ENCODE results near the gene DNAAF1.
"Not testable (repeated sequence)": the region's sequence is repeated elsewhere in the genome, so short reads cannot be mapped to it uniquely, and the experiment has no call there.

The DNAAF1 gene

DNA sequence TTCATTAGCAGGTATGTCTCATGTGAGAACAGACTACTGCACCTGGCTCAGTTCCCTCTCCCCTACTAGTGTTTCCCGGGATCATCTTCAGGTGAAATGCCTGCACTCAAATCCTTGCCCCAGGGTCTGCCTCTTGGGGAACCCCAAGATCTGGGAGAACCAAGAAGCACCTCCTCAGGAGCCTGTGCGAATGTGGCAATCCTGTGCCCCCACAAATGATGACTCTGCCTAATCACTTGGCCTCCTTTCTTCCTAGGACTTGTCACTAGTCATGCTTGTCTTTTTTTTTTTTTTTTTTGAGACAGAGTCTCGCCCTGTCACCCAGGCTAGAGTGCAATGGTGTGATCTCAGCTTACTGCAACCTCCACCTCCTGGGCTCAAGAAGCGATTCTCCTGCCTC is 67.5 kb downstream of the DNAAF1 start:
- no peak for DNase-seq

DNA sequence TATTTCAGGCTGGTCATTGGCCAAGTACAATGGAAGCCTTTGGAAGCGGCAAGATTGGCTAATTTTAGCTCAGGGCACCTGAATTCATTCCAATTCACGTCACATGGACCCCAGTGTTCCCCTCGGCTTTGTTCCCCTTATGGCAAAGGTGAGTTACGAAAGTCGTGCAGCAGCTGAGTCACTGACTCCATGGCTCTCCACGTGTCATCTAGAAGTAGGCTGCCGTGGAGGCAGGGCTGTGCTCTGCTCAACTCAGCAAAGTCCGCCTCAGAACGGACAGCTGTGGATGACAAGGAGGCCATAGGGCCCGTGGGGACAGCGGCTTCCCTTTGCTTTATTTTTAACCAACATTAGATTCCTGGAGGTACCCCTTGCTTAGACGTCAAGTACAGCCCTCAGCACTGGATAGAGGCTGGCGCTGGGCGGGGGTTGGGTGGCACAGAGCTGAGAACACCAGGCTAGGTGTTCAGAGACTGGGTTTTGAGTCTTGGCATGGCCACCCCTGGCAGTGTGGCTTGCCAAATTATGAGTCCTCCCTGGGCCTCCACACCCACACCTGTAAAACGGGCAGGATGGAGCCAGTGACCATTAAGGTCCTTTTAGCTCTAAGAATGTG is 69.5 kb downstream of the DNAAF1 start:
- no peak for DNase-seq

DNA sequence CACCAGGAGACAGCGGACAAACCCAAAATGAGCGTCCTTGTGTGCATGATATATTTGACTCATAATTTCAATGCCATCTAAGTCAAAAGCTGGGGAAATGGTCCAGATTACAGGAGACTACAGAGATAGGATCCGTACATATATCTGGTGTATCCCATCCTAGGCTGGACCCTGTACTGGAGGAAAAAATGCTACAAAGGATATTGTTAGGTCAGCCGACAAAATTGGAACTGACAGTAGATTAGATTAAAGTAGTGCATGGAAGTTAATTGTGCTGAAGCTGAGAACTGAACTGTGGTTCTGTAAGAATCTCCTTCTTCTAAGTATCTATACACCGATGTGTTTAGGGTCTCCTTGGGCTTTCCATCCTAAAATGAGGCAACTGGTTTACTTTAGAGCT is 70.4 kb downstream of the DNAAF1 start:
- no peak for DNase-seq

DNA sequence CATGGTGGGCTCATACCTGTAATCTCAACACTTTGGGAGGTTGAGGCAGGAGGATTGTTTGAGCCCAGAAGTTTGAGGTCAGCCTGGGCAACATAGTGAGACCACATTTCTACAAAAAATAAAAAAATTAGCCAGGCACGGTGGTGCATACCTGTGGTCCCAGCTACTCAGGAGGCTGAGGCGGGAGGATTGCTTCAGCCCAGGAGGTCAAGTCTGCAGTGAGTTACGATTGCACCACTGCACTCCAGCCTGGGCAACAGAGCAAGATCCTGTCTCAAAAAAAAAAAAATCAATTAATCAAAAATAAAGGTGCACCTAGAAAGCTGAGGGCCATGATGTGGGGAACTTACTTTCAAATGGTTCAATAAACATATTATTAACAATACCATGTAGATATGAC is 71.0 kb downstream of the DNAAF1 start:
- not testable (repeated sequence) for DNase-seq

DNA sequence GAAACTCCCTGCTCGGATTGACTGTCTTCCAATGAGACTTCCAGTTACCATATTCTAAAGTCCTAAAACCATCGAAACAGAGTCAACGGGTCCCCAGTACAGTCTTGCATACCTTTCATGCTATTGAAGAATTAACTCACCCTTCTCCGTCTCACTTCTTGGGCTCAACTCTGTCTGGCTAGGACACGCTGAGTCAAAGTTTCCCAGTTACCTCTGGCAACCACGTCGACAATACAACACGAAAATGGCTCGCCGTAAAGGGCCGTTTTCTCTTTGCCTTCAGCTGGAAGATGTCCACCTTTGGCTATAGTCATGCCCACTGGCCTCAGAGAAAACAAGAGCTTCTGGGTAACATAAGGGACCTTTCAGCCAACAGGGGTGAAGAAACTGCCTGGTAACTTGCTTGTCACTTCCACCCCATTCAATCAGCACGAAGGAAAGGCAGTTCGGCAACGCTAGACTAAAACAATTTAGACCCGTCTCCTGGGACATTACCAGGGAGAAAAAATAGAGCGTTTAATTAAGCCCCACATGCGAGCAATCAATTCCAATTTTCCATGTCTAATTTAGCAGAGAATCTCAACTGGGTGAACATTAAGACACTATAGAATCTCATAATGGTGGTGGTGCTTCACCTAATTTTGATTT is 73.2 kb downstream of the DNAAF1 start:
- DNase-seq = no peak

DNA sequence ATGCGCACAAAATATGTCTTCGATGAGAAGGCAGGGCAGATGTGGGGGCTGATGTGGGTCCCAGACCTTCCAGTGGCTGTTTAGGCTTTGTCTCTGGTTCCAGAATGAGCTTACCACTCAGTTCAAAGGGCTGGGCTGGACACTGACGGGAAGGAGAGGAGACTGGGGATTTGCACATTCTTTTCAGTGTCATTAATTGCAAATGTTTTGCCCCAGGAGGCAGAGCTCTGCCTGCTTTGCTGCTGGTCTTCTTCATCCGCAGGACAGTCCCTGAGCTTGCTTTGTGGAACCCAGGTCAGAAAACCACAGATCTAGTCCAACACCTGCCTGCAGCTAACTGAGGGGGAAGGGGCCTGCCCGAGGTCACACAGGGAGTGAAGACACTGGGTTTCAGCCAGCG is 73.8 kb downstream of the DNAAF1 start:
- DNase-seq = no peak

DNA sequence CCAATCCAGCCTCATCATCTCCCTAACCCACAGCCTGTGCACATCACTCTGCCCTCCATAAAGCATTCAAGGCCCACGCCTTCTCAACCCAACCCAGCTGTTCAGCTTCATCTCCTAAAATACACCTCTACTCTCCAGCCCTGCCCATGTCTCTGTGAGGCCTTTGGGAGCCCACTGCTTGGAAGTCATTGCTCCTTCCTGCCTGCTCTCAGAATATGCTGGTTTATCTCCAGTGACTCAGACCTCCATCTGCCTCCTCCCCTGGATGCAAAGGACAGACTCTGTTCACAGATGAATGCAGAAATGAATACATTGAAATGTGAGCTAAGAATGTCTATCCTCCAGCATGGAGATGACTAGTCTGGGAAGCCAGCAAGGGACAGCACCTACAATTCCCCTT is 75.7 kb downstream of the DNAAF1 start:
- DNase-seq = no peak

DNA sequence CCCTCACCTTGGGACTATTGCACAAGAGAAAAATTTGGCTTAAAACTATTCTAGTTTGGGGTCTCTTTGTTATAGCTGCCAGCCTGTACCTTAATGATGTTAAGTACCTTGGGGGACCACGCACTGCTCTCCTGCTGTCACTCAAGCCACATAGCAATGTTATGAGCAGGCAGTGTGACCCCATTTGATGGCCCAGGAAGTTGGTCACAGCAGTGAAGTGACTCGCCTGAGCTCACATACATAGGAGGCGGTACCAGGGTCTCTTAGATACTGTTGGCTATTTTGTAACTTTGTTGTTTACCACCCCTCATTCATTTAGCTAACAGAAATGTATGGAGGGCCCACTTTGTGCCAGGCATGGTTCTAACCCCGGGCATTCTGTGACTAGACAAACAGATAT is 78.3 kb downstream of the DNAAF1 start:
- no peak for DNase-seq

DNA sequence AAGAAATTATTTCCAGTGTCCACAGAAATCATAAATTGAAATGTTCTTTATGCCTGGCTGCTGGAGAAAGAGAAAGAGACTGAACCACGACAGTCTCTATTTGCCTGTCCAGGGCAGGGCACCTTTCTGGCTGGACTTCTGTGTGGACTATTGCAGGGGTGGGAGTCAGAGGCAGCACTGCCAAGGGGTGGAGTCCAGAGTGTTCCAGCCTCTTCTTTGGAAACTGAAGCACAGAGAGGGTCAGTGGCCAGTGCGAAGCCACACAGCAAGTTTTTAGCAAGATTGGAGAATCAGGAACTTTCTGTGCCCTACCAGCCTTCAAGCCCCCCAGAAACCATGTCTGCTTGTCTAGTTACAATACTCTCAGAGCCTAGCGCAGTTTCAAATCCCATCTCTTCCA is 79.4 kb downstream of the DNAAF1 start:
- no peak for DNase-seq

DNA sequence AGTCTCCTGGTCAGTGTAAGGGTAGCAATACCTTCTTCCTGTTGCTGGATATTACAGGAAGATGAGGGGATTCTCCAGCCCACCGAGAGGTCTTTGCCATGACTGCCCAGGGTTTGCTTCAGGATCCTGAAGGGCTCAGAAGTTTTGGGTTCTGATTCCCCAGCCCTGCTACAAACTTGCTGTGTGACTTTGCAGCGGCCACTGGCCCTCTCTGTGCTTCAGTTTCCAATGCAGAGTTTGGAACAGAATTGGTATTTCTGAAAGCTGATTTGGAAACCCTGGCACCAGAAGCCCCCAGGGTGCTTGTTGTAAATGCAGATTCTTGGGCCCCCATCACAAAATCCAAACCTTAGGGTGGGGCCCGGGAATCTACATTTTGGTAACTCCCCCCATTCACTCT is 80.0 kb downstream of the DNAAF1 start:
- no peak for DNase-seq

DNA sequence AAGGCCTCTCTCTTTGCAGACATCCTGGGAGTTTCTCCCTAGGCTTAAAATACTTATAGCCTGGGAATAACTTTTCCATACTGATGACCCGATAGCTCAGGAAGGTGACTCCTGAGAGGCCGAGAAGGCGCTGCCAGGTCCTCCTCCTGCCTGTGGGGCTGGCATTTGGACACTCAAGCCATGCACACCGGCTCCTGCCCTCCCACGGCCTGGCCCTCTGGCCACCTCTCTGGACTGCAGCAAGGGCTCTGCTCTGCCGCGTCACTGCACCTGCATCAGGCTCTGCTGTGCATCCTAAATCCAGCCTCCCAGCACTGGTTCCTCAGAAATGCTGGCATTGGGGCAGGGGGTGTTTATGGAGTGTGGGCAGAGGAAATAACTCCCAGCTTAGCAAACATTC is 80.5 kb downstream of the DNAAF1 start:
- no peak for DNase-seq

DNA sequence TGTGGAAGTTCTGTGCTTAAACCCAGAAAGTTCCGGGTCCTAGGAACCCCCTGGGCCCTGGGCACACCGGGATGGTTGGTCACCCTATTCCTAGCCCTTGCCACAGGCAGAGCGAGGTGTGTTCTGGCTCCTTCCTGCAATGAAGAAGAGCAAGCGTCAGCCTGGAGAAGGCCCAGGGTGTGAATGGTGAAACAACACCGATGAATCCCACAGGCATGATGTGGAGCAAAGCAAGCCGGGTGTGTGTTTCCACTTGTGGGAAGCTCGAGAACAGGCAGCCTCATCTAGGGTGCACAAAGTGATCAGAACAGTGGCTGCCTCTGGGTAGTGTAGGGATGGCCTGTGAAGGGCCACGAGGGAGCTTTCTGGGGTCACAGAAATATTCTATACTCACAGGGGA is 80.9 kb downstream of the DNAAF1 start:
- no peak for DNase-seq
